ENCODE data around the gene MAPK8. TPM values are rescaled to one million over a fixed set of nuclear protein-coding genes. Genes with fewer than 3 reads are reported as not detected.

The MAPK8 gene
- total and polyA plus RNA-seq, 7 donors = 17.4 to 74.5 (median 46.7) TPM

DNA sequence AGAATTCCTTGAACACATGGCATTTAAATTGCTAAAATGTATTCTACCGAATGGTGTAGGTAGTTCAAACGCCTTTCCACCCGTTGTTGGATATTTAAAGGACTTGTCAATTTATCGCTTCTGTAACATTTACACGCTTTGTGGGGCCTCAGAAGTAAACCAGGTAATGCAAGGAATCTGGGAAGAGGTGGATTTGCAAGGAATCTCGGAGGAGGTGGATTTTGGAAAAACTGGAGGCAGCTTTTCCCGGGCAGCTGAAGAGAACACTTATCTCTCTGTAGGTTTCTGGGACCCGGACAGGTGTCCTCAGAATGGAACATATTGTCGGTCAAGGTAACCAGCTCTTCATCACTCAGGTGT, 592 bp upstream of the MAPK8 start:
- H3K27me3 ChIP-seq = no peaks in the 10 kb centered on the region
- TF ChIP-seq CTCF (IDR thresholded peaks at IDR 0.05) (no peak), POLR2AphosphoS5 (IDR thresholded peaks at IDR 0.05) (no peak), EP300 (IDR thresholded peaks at IDR 0.05) (no peak)
- peak overlapping the region; percentile 17 to 98 (median 96) for H3K4me3 ChIP-seq
- H3K4me1 ChIP-seq = peaks cover 0 to 42% (median 24%) of the 10 kb centered on the region in 4 donors
- H3K27ac ChIP-seq = peak overlapping the region; percentile 97 to 98 (median 98)
- DNase-seq = no peak
- no peaks in the 10 kb centered on the region for H3K9me3 ChIP-seq
- 64 to 73% methylated on average over 9 of the region's 9 CpGs for WGBS, 2 donors
- H3K36me3 ChIP-seq = no peaks in the 10 kb centered on the region
- intact Hi-C loops (cut with DNase I) = loop anchor here (5.0 to 10.0 kb wide), 3 partner anchors 351 to 1229 kb away; partner anchors contain the start of genes ERCC6 and VSTM4

GRCh38 chr10:48306870-48307710, 613 bp downstream of the MAPK8 start:
- no peaks in the 10 kb centered on the region for H3K27me3 ChIP-seq
- H3K4me1 ChIP-seq = peaks cover 0 to 44% (median 24%) of the 10 kb centered on the region in 4 donors
- intact Hi-C loops (cut with DNase I) = loop anchor here (5.0 to 10.0 kb wide), 3 partner anchors 350 to 1228 kb away; partner anchors contain the start of genes ERCC6 and VSTM4
- 1% methylated on average over 70 of the region's 70 CpGs for WGBS, 2 donors
- H3K4me3 ChIP-seq = peak overlapping the region; percentile 86 to 98 (median 96)
- peak overlapping the region; percentile 97 to 98 (median 98) for H3K27ac ChIP-seq
- no peak for TF ChIP-seq CTCF (IDR thresholded peaks at IDR 0.05)
- no peak for TF ChIP-seq POLR2A (IDR thresholded peaks at IDR 0.05)
- no peak for TF ChIP-seq EP300 (IDR thresholded peaks at IDR 0.05)
- no peak for TF ChIP-seq POLR2AphosphoS5 (IDR thresholded peaks at IDR 0.05)
- no peaks in the 10 kb centered on the region for H3K9me3 ChIP-seq
- peak; percentile 75 for DNase-seq
- H3K36me3 ChIP-seq = no peaks in the 10 kb centered on the region

DNA sequence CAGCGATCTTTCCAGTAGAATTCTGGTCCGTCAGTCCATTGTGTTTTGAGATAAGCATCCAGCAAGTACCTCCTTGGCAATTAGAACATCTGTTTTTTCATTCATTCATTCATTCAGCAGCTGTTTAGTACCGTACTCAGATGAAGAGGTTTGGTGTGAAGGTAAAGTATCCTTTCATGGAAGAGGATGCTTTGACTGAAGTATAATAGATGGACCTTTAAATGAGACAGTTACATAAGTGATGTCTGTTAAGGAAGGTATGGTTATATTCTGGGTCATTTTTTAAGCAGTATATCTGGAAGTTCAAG, 1.2 kb downstream of the MAPK8 start:
- Histone ChIP-seq H3K27me3 (no peaks in the 10 kb centered on the region), H3K4me3 (peak overlapping the region; percentile 86 to 98 (median 96)), H3K9me3 (no peaks in the 10 kb centered on the region), H3K27ac (peak overlapping the region in 3 of 4 donors; percentile 97 to 98 (median 98)), H3K4me1 (peaks cover 0 to 45% (median 26%) of the 10 kb centered on the region in 4 donors), H3K36me3 (no peaks in the 10 kb centered on the region)
- 17 to 25% methylated on average over 3 of the region's 3 CpGs for WGBS, 2 donors
- TF ChIP-seq CTCF (IDR thresholded peaks at IDR 0.05) (no peak), POLR2AphosphoS5 (IDR thresholded peaks at IDR 0.05) (no peak), POLR2A (IDR thresholded peaks at IDR 0.05) (no peak), EP300 (IDR thresholded peaks at IDR 0.05) (no peak)
- no peak for DNase-seq
- intact Hi-C loops (cut with DNase I) = loop anchor here (5.0 to 10.0 kb wide), 3 partner anchors 350 to 1227 kb away; partner anchors contain the start of genes ERCC6 and VSTM4

DNA sequence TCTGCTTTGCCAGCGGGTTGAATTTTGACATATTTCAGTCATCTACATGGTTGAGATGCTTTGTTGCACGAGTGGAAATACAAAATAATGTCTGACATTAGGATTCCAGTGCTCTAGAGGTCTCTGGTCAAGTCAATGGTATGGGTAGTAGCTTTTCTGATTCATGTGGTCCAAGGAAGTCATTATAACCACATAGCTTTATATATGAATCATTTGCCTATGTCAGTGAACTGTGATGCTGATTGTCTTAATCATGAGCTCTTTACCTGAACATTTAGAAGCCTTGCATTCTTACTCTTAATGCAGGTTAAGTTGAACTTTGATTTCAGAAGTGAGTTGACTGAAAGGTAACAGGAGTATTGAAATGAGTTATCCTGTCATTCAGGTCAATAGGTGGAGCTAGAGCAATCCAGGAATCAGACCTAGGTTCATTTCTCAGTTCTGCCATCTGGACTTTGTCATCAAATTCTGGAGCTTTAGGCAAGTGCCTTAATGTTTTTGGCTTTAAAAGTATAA, 3.3 kb downstream of the MAPK8 start:
- Histone ChIP-seq H3K4me1 (peaks cover 0 to 56% (median 30%) of the 10 kb centered on the region in 4 donors), H3K27me3 (no peaks in the 10 kb centered on the region), H3K36me3 (no peaks in the 10 kb centered on the region), H3K9me3 (no peaks in the 10 kb centered on the region), H3K27ac (no peak overlapping the region), H3K4me3 (no peak overlapping the region)
- TF ChIP-seq POLR2AphosphoS5 (IDR thresholded peaks at IDR 0.05) = no peak
- TF ChIP-seq POLR2A (IDR thresholded peaks at IDR 0.05) = no peak
- intact Hi-C loops (cut with DNase I) = loop anchor here (5.0 to 10.0 kb wide), 3 partner anchors 348 to 1225 kb away; partner anchors contain the start of genes ERCC6 and VSTM4
- DNase-seq = no peak
- WGBS, 2 donors = 54 to 65% methylated on average over 2 of the region's 2 CpGs

- TF ChIP-seq POLR2A (IDR thresholded peaks at IDR 0.05) = no peak
- no peak for TF ChIP-seq CTCF (IDR thresholded peaks at IDR 0.05)
- TF ChIP-seq POLR2AphosphoS5 (IDR thresholded peaks at IDR 0.05) = no peak
- no peak for TF ChIP-seq EP300 (IDR thresholded peaks at IDR 0.05)
- 96 to 97% methylated on average over 2 of the region's 2 CpGs for WGBS, 2 donors
- no peaks in the 10 kb centered on the region for H3K9me3 ChIP-seq
- no peak overlapping the region for H3K27ac ChIP-seq
- intact Hi-C loops (cut with DNase I) = no loop called here
- H3K4me3 ChIP-seq = no peak overlapping the region
- no peak for DNase-seq
- no peaks in the 10 kb centered on the region for H3K36me3 ChIP-seq
- peaks cover 0 to 53% (median 22%) of the 10 kb centered on the region in 4 donors for H3K4me1 ChIP-seq
- H3K27me3 ChIP-seq = no peaks in the 10 kb centered on the region
These were observed 7.6 kb downstream of the MAPK8 start for GRCh38 chr10:48314107-48314506.
